H1 (cell line): Measurements from ENCODE around the gene GDPD3. TPM values are rescaled to one million over a fixed set of nuclear protein-coding genes. Genes with fewer than 3 reads are reported as not detected.
A peak's percentile ranks its signal among the peaks of the same experiment; 100 is the strongest.

Source experiments
- CTCF ChIA-PET: fragments of 300-600 bp; sonication (Branson Sonifier 250); formaldehyde crosslinking; loops from one replicate; lab custom pipeline; 2021; ENCODE audit not compliant: partially characterized antibody; lab: Charles Lee
- POLR2A ChIA-PET: fragments of 300-600 bp; sonication (Branson Sonifier 250); formaldehyde crosslinking; loops from one replicate; lab custom pipeline; 2021; ENCODE audit warnings: inconsistent platforms; ENCODE audit not compliant: partially characterized antibody; lab: Charles Lee
- DNase-seq, 2 experiments: peaks; one replicate each; pipeline versions ENCODE4 v3.0.0 to v3.0.0-alpha.2; 2010 to 2022; ENCODE audit warnings: low spot score in 2 of 2, low read depth in 1 of 2, mixed read lengths in 1 of 2
- FAIRE-seq: peaks from 2 replicates; lab custom pipeline; 2011; peaks lifted over from hg19 to GRCh38; lab: Jason Lieb, UNC
- H2AFZ ChIP-seq: 2 replicates; pipeline ENCODE4 v1.8.1; 2012; ENCODE audit warnings: low read length, inconsistent platforms
- H2AK5ac ChIP-seq: 2 replicates; pipeline ENCODE4 v1.6.1; 2013; ENCODE audit warnings: low read depth, low read length
- H2BK120ac ChIP-seq: replicated peaks from 2 replicates; pipeline ENCODE3; 2013; ENCODE audit warnings: low read depth, low read length, inconsistent platforms
- H2BK12ac ChIP-seq: 2 replicates; pipeline ENCODE4 v1.6.1; 2013; ENCODE audit warnings: low read depth, low read length
- H2BK15ac ChIP-seq: 2 replicates; pipeline ENCODE4 v1.6.1; 2013; ENCODE audit warnings: low read length
- H2BK20ac ChIP-seq: 2 replicates; pipeline ENCODE4 v1.6.1; 2013; ENCODE audit warnings: low read length
- H2BK5ac ChIP-seq: 2 replicates; pipeline ENCODE4 v1.6.1; 2013; ENCODE audit warnings: low read depth, low read length
- H3K14ac ChIP-seq: 2 replicates; pipeline ENCODE4 v1.6.1; 2013; ENCODE audit warnings: inconsistent platforms; ENCODE audit not compliant: insufficient read length
- H3K18ac ChIP-seq: 2 replicates; pipeline ENCODE4 v1.6.1; 2013; ENCODE audit warnings: low read length; ENCODE audit errors: extremely low read depth
- H3K23ac ChIP-seq: 2 replicates; pipeline ENCODE4 v1.6.1; 2013; ENCODE audit warnings: inconsistent platforms; ENCODE audit not compliant: insufficient read length
- H3K23me2 ChIP-seq: 2 replicates; pipeline ENCODE4 v1.6.1; 2013; ENCODE audit warnings: low read depth, low read length
- H3K27ac ChIP-seq: 2 replicates; pipeline ENCODE4 v1.6.1; 2011; ENCODE audit warnings: low read depth, low read length, inconsistent platforms
- H3K27me3 ChIP-seq, 4 experiments: replicated peaks in 1 of 4; 1 replicate in 1 of 4; 2 replicates in 3 of 4; pipeline versions ENCODE4 v1.6.1 to v1.8.1; 2011 to 2013; ENCODE audit warnings: low read length in 3 of 4, mild to moderate bottlenecking in 3 of 4, inconsistent platforms in 2 of 4, mixed read lengths in 2 of 4, moderate library complexity in 1 of 4; ENCODE audit not compliant: control insufficient read depth in 3 of 4, insufficient read depth in 3 of 4; ENCODE audit errors: extremely low read depth in 1 of 4
- H3K36me3 ChIP-seq, 4 experiments: 2 replicates each; pipeline versions ENCODE4 v1.6.1 to v1.8.1; 2011 to 2013; ENCODE audit warnings: mild to moderate bottlenecking in 4 of 4, low read length in 3 of 4, moderate library complexity in 2 of 4, control low read depth in 1 of 4, inconsistent platforms in 1 of 4; ENCODE audit not compliant: insufficient read depth in 4 of 4, control insufficient read depth in 2 of 4
- H3K4ac ChIP-seq: replicated peaks from 2 replicates; pipeline ENCODE3; 2013; ENCODE audit warnings: low read length, low read depth, mixed read lengths, inconsistent platforms; ENCODE audit not compliant: insufficient read length
- H3K4me1 ChIP-seq, 4 experiments: replicated peaks in 1 of 4; 1 replicate in 1 of 4; 2 replicates in 3 of 4; pipeline versions ENCODE4 v1.6.1 to v1.8.1; 2011 to 2013; ENCODE audit warnings: low read length in 3 of 4, inconsistent platforms in 2 of 4, mixed read lengths in 1 of 4; ENCODE audit not compliant: insufficient read depth in 4 of 4, control insufficient read depth in 3 of 4
- H3K4me2 ChIP-seq, 2 experiments: 2 replicates each; pipeline versions ENCODE4 v1.6.1 to v1.8.1; 2011 to 2013; ENCODE audit warnings: low read depth in 2 of 2, low read length in 2 of 2, control low read depth in 1 of 2, inconsistent platforms in 1 of 2, mild to moderate bottlenecking in 1 of 2; ENCODE audit not compliant: insufficient read depth in 1 of 2
- H3K4me3 ChIP-seq, 4 experiments: fragments of 200-600, 300-600 bp in 1 of 4; sonication (generic), shearing (Covaris generic), sonication (Bioruptor Twin) in 1 of 4; 2 replicates each; pipeline versions ENCODE4 v1.5.1 to v1.8.1; 2011 to 2016; ENCODE audit warnings: low read length in 4 of 4, low read depth in 3 of 4, control low read depth in 2 of 4, inconsistent platforms in 2 of 4, mild to moderate bottlenecking in 2 of 4, mixed read lengths in 1 of 4, moderate library complexity in 1 of 4; ENCODE audit not compliant: insufficient read depth in 2 of 4; ENCODE audit errors: extremely low read depth in 1 of 4
- H3K56ac ChIP-seq: replicated peaks from 2 replicates; pipeline ENCODE3; 2013; ENCODE audit warnings: low read depth, mild to moderate bottlenecking, mixed read lengths, low read length, inconsistent platforms; ENCODE audit not compliant: insufficient read length
- H3K79me1 ChIP-seq: 2 replicates; pipeline ENCODE4 v1.6.1; 2013; ENCODE audit warnings: low read depth, low read length, control low read depth
- H3K79me2 ChIP-seq, 2 experiments: 2 replicates each; pipeline versions ENCODE4 v1.6.1 to v1.8.1; 2012 to 2013; ENCODE audit warnings: low read length in 2 of 2, mild to moderate bottlenecking in 2 of 2, inconsistent platforms in 1 of 2; ENCODE audit not compliant: insufficient read depth in 2 of 2, control insufficient read depth in 1 of 2
- H3K9ac ChIP-seq, 4 experiments: replicated peaks in 1 of 4; 1 replicate in 1 of 4; 2 replicates in 3 of 4; pipeline versions ENCODE4 v1.6.1 to v1.8.1; 2011 to 2013; ENCODE audit warnings: low read depth in 3 of 4, low read length in 3 of 4, control low read depth in 2 of 4, mild to moderate bottlenecking in 2 of 4, moderate library complexity in 2 of 4, inconsistent platforms in 1 of 4; ENCODE audit errors: extremely low read depth in 1 of 4
- H3K9me3 ChIP-seq, 2 experiments: 2 replicates each; pipeline versions ENCODE4 v1.6.1 to v1.8.1; 2012 to 2013; ENCODE audit warnings: mild to moderate bottlenecking in 2 of 2, moderate library complexity in 2 of 2, control low read depth in 1 of 2, inconsistent platforms in 1 of 2, low read depth in 1 of 2, low read length in 1 of 2, mixed read lengths in 1 of 2; ENCODE audit not compliant: insufficient read depth in 2 of 2
- H4K20me1 ChIP-seq, 2 experiments: replicated peaks in 1 of 2; 2 replicates each; pipeline versions ENCODE3 to v1.8.1; 2011 to 2013; ENCODE audit warnings: inconsistent platforms in 2 of 2, low read length in 2 of 2, mild to moderate bottlenecking in 1 of 2; ENCODE audit not compliant: insufficient read depth in 2 of 2, control insufficient read depth in 1 of 2
- H4K5ac ChIP-seq: 2 replicates; pipeline ENCODE4 v1.6.1; 2013; ENCODE audit warnings: low read length, low read depth, mixed read lengths, inconsistent platforms; ENCODE audit not compliant: insufficient read length
- H4K8ac ChIP-seq: 2 replicates; pipeline ENCODE4 v1.8.0; 2013; ENCODE audit warnings: mild to moderate bottlenecking, moderate library complexity, low read length, inconsistent platforms; ENCODE audit not compliant: insufficient read depth; ENCODE audit errors: extremely low read depth
- H4K91ac ChIP-seq: replicated peaks from 2 replicates; pipeline ENCODE3; 2013; ENCODE audit warnings: low read length, mixed read lengths, inconsistent platforms; ENCODE audit not compliant: insufficient read length
- EP300 ChIP-seq, 2 experiments: IDR thresholded peaks; 1 replicate in 1 of 2; 2 replicates in 1 of 2; pipeline ENCODE4 v1.6.1; 2011 to 2012; ENCODE audit warnings: low read depth in 2 of 2, low read length in 2 of 2, mild to moderate bottlenecking in 2 of 2, borderline replicate concordance in 1 of 2, inconsistent platforms in 1 of 2, moderate library complexity in 1 of 2
- EZH2 ChIP-seq: fragments of 200-600 bp; sonication (generic); IDR thresholded peaks from 2 replicates; pipeline ENCODE4 v1.7.1; 2012; ENCODE audit warnings: low read depth, mild to moderate bottlenecking, moderate library complexity, low read length, inconsistent platforms; ENCODE audit not compliant: severe bottlenecking
- JUND ChIP-seq: IDR thresholded peaks from 2 replicates; pipeline ENCODE4 v1.6.1; 2011; ENCODE audit warnings: mild to moderate bottlenecking, improper control_type of control experiment, low read length
- POLR2A ChIP-seq, 2 experiments: IDR thresholded peaks; 1 replicate in 1 of 2; 2 replicates in 1 of 2; pipeline ENCODE4 v1.6.1; 2011; ENCODE audit warnings: low read depth in 2 of 2, low read length in 2 of 2, mild to moderate bottlenecking in 2 of 2; ENCODE audit errors: control extremely low read depth in 1 of 2
- SIRT6 ChIP-seq: IDR thresholded peaks from one replicate; pipeline ENCODE4 v1.7.1; 2012; ENCODE audit warnings: low read length, inconsistent platforms
- WGBS, 2 experiments: shearing (Covaris generic) in 1 of 2; methylation state at CpG; one replicate each; pipeline versions ENCODE4 v1.1.6 to v1.1.7; 2013 to 2015; ENCODE audit warnings: low lambda C conversion rate in 2 of 2, mixed read lengths in 2 of 2, inconsistent platforms in 1 of 2, low coverage in 1 of 2, missing lambda C conversion rate in 1 of 2; ENCODE audit not compliant: insufficient replicate concordance in 2 of 2, insufficient coverage in 1 of 2, insufficient read length in 1 of 2; ENCODE audit errors: extremely low coverage in 1 of 2, missing lambda C conversion rate in 1 of 2; 5-methylcytosine and 5-hydroxymethylcytosine counted together
- polyA plus RNA-seq, 7 experiments: library from polyadenylated mRNA; depleted of rRNA in 3 of 7; stranded (reverse) in 5 of 7; unstranded in 2 of 7; fragments of >200 nt in 5 of 7; fragments of 200-250 nt in 2 of 7; gene quantifications; 1 replicate in 5 of 7; 2 replicates in 1 of 7; 4 replicates in 1 of 7; pipeline versions ENCODE4 v1.2.1 to v1.2.3, GENCODE V29; 2011 to 2013; ENCODE audit warnings: missing spikeins in 2 of 7, mixed read lengths in 2 of 7
- total RNA-seq: library from RNA; stranded (reverse); fragmentation: NEBNext Ultra II Directional; extraction: Animal tissue kit (Norgen Biotek cat#: 25700); gene quantifications from 2 replicates; pipeline ENCODE4 v1.2.1, GENCODE V29; 2021

The GDPD3 gene
- total and polyA plus RNA-seq, 2 of the 8 experiments (the other 6 are each of a cell fraction or from before 2014, with no cell fraction given): 0.20 TPM; not detected in 1

GRCh38 chr16:30110661-30111060, 2.7 kb downstream of the GDPD3 start:
- no peak for FAIRE-seq

More at GRCh38 chr16:30110661-30111060, 2.7 kb downstream of the GDPD3 start:
- Histone ChIP-seq H3K4me2 (no peak overlapping the region), H2BK12ac (no peak overlapping the region), H3K9me3 (no peaks in the 10 kb centered on the region), H2BK5ac (no peak overlapping the region), H3K56ac (no peak overlapping the region), H4K91ac (no peak overlapping the region), H3K23me2 (no peaks in the 10 kb centered on the region), H3K9ac (no peak overlapping the region), H2BK20ac (no peak overlapping the region), H3K27me3 (no peaks in the 10 kb centered on the region), H2AFZ (no peak overlapping the region), H3K14ac (no peak overlapping the region), H3K18ac (no peak overlapping the region), H3K4me3 (no peak overlapping the region), H2BK15ac (no peak overlapping the region), H2AK5ac (no peak overlapping the region), H3K23ac (no peak overlapping the region), H4K20me1 (peaks cover 2 to 6% of the 10 kb centered on the region in 2 experiments), H4K5ac (no peak overlapping the region), H3K79me1 (no peaks in the 10 kb centered on the region), H3K27ac (no peak overlapping the region), H3K36me3 (0 out of 8 replicates have a peak, but pooled peaks cover 0 to 3% (median 0%) of the 10 kb centered on the region in 4 experiments), H4K8ac (no peak overlapping the region), H3K4ac (no peak overlapping the region), H2BK120ac (no peak overlapping the region), H3K79me2 (no peaks in the 10 kb centered on the region), H3K4me1 (peaks cover 0 to 12% (median 6%) of the 10 kb centered on the region in 4 experiments; a peak in 5 of 7 replicates)
- 75% methylated on average over 7 of the region's 7 CpGs; no CpG with 5 or more reads in 1 of the 2 experiments for WGBS, 2 experiments
- ChIA-PET CTCF (interaction anchor here (0.6 to 6.7 kb wide), 7 partner anchors 11 to 492 kb away, joined by 3 to 90 read pairs (median 12); partner anchors contain the start of gene TBX6), POLR2A (interaction anchor here (1.2 to 16.3 kb wide), 2 partner anchors 10 to 18 kb away, joined by 4 to 169 read pairs; partner anchors contain the start of genes TBX6 and YPEL3)
- no peak for DNase-seq
- TF ChIP-seq JUND (0 out of 2 replicates have a peak, but pooled peaks have one; percentile 10), POLR2A (IDR thresholded peaks at IDR 0.05; ENCODE audit: control extremely low read depth in 1 of 2, low read depth in 2 of 2, low read length in 2 of 2) (no peak), SIRT6 (no peak), EZH2 (no peak), EP300 (IDR thresholded peaks at IDR 0.05; ENCODE audit: borderline replicate concordance in 1 of 2, low read depth in 2 of 2, low read length in 2 of 2) (no peak)
